Endothelial cell of umbilical vein (primary cell): ENCODE measurements around the gene CTDSPL. TPM values are rescaled to one million over a fixed set of nuclear protein-coding genes. Genes with fewer than 3 reads are reported as not detected.

Experiments used
- BruUV-seq: library from RNA; stranded (reverse); fragments of 400-500 nt; replicated peaks from 2 replicates; lab custom pipeline; 2021; lab: Mats Ljungman, UMichigan
- CTCF ChIA-PET: fragments of 300-600, 350-600 bp; sonication (Branson Sonifier 250); formaldehyde crosslinking; loops from one replicate; lab custom pipeline; 2021; ENCODE audit warnings: antibody characterized with exemption, inconsistent platforms; lab: Charles Lee
- POLR2A ChIA-PET: fragments of 300-600, 350-600 bp; sonication (Branson Sonifier 250); formaldehyde crosslinking; loops from one replicate; lab custom pipeline; 2021; ENCODE audit warnings: antibody characterized with exemption, inconsistent platforms; lab: Charles Lee
- DNase-seq: peaks from one replicate; pipeline ENCODE4 v3.0.0-alpha.2; 2011; ENCODE audit warnings: low read depth, low spot score
- FAIRE-seq: peaks from 2 replicates; lab custom pipeline; 2011; peaks lifted over from hg19 to GRCh38; lab: Jason Lieb, UNC
- H2AFZ ChIP-seq: 2 replicates; pipeline ENCODE4 v1.6.0; 2012; ENCODE audit warnings: low read depth, low read length, control low read depth, inconsistent platforms
- H3K27ac ChIP-seq: 2 replicates; pipeline ENCODE4 v1.5.1; 2011; ENCODE audit warnings: low read depth, mild to moderate bottlenecking, control low read depth, low read length, moderate library complexity; ENCODE audit not compliant: insufficient read depth
- H3K27me3 ChIP-seq, 2 experiments: 2 replicates each; pipeline versions ENCODE4 v1.6.0 to v1.6.1; 2011; ENCODE audit warnings: low read length in 2 of 2, mixed read lengths in 1 of 2; ENCODE audit not compliant: control insufficient read depth in 2 of 2, insufficient read depth in 2 of 2
- H3K36me3 ChIP-seq, 2 experiments: 2 replicates in 1 of 2; 3 replicates in 1 of 2; pipeline ENCODE4 v1.5.1; 2011; ENCODE audit warnings: low read length in 2 of 2, mild to moderate bottlenecking in 1 of 2, moderate library complexity in 1 of 2; ENCODE audit not compliant: control insufficient read depth in 2 of 2, insufficient read depth in 2 of 2; ENCODE audit errors: extremely low read depth in 1 of 2
- H3K4me1 ChIP-seq: 3 replicates; pipeline ENCODE4 v1.5.1; 2011; ENCODE audit warnings: mild to moderate bottlenecking, low read length; ENCODE audit not compliant: control insufficient read depth, insufficient read depth; ENCODE audit errors: extremely low read depth
- H3K4me2 ChIP-seq: 2 replicates; pipeline ENCODE4 v1.6.1; 2011; ENCODE audit warnings: low read length, control low read depth, mixed read lengths; ENCODE audit not compliant: insufficient read depth
- H3K4me3 ChIP-seq, 3 experiments: fragments of 200-600 bp in 1 of 3; sonication (generic), shearing (Covaris generic) in 1 of 3; replicated peaks in 1 of 3; 2 replicates each; pipeline ENCODE4 v1.5.1; 2011 to 2016; ENCODE audit warnings: control low read depth in 3 of 3, low read length in 3 of 3, mild to moderate bottlenecking in 2 of 3, inconsistent platforms in 1 of 3, low read depth in 1 of 3, moderate library complexity in 1 of 3; ENCODE audit not compliant: insufficient read depth in 1 of 3
- H3K79me2 ChIP-seq: 2 replicates; pipeline ENCODE4 v1.6.0; 2012; ENCODE audit warnings: low read length, inconsistent platforms; ENCODE audit not compliant: control insufficient read depth, insufficient read depth
- H3K9ac ChIP-seq: replicated peaks from 2 replicates; pipeline ENCODE3; 2011; ENCODE audit warnings: low read length, control low read depth; ENCODE audit not compliant: insufficient read depth; ENCODE audit errors: extremely low read depth
- H3K9me1 ChIP-seq: replicated peaks from 3 replicates; pipeline ENCODE4 v1.6.0; 2011; ENCODE audit warnings: mild to moderate bottlenecking, low read length; ENCODE audit not compliant: control insufficient read depth, insufficient read depth; ENCODE audit errors: extremely low read depth
- H3K9me3 ChIP-seq: replicated peaks from 2 replicates; pipeline ENCODE4 v1.5.1; 2012; ENCODE audit warnings: low read length, inconsistent platforms; ENCODE audit not compliant: control insufficient read depth, insufficient read depth
- H4K20me1 ChIP-seq: replicated peaks from 2 replicates; pipeline ENCODE3; 2011; ENCODE audit warnings: mild to moderate bottlenecking, low read length; ENCODE audit not compliant: control insufficient read depth, insufficient read depth; ENCODE audit errors: extremely low read depth
- EZH2 ChIP-seq: IDR thresholded peaks from 2 replicates; pipeline ENCODE4 v1.6.1; 2012; ENCODE audit warnings: borderline replicate concordance, low read depth, mild to moderate bottlenecking, moderate library complexity, low read length, inconsistent platforms; ENCODE audit not compliant: severe bottlenecking
- FOS ChIP-seq: IDR thresholded peaks from 2 replicates; pipeline ENCODE4 v1.6.1; 2011; ENCODE audit warnings: mild to moderate bottlenecking, low read length, moderate library complexity, borderline replicate concordance; ENCODE audit not compliant: insufficient read depth
- GATA2 ChIP-seq: IDR thresholded peaks from 2 replicates; pipeline ENCODE4 v1.7.0; 2011; ENCODE audit warnings: low read depth, mild to moderate bottlenecking, moderate library complexity, mixed read lengths, low read length; ENCODE audit not compliant: insufficient read length, insufficient read depth
- JUN ChIP-seq: IDR thresholded peaks from 2 replicates; pipeline ENCODE4 v1.6.1; 2011; ENCODE audit warnings: borderline replicate concordance, low read depth; ENCODE audit not compliant: insufficient read length, insufficient read depth
- MYC ChIP-seq: IDR thresholded peaks from one replicate; pipeline ENCODE4 v1.6.1; 2011; ENCODE audit warnings: mild to moderate bottlenecking, low read depth, low read length
- POLR2A ChIP-seq: IDR thresholded peaks from 2 replicates; pipeline ENCODE4 v1.6.1; 2012; ENCODE audit warnings: low read depth, mild to moderate bottlenecking, control low read depth, low read length
- POLR2AphosphoS5 ChIP-seq: IDR thresholded peaks from 2 replicates; pipeline ENCODE4 v1.6.1; 2012; ENCODE audit warnings: low read depth, mild to moderate bottlenecking, control low read depth, low read length, moderate library complexity; ENCODE audit not compliant: insufficient read depth
- dilution Hi-C: fragments of 300-500 bp; cut with MboI; formaldehyde crosslinking; loops from one replicate; pipeline ENCODE4 v1.15.0; 2019; ENCODE audit warnings: low sequenced_read_pairs; ENCODE audit not compliant: extremely low pct_ligation_motif_present
- intact Hi-C: fragments of 100-400 bp; cut with micrococcal nuclease; formaldehyde crosslinking; loops from one replicate; pipeline ENCODE4 v1.10.0; 2022
- polyA plus RNA-seq, 4 experiments: library from polyadenylated mRNA; depleted of rRNA in 3 of 4; stranded (reverse) in 3 of 4; unstranded in 1 of 4; fragments of >200 nt; gene quantifications; 2 replicates each; pipeline versions ENCODE4 v1.2.1 to v1.2.3, GENCODE V29; 2011 to 2012; ENCODE audit warnings: missing spikeins in 1 of 4
- total RNA-seq: library from RNA; stranded (reverse); gene quantifications from 2 replicates; pipeline ENCODE4 v1.2.3, GENCODE V29; 2021
- TF ChIP-seq, protein P1 (sequence below), 2 donors: IDR thresholded peaks; 1 replicate in 1 of 2; 2 replicates in 1 of 2; pipeline ENCODE4 v1.5.1; 2011; ENCODE audit warnings: low read length in 2 of 2, mild to moderate bottlenecking in 2 of 2, moderate library complexity in 2 of 2, control low read depth in 1 of 2, inconsistent platforms in 1 of 2, low read depth in 1 of 2; ENCODE audit not compliant: insufficient read depth in 1 of 2; ENCODE audit errors: extremely low read depth in 1 of 2
- TF ChIP-seq, protein P2 (sequence below): IDR thresholded peaks from 2 replicates; pipeline ENCODE4 v1.6.1; 2011; ENCODE audit not compliant: insufficient read depth, insufficient read length

The CTDSPL gene
- total and polyA plus RNA-seq, 2 donors (not counting 3 experiments of a cell fraction or from before 2014, with no cell fraction given), result 30.1 to 43.2 TPM

GRCh38 chr3:37867144-37867543 lies 5.5 kb downstream of the CTDSPL start:
- Histone ChIP-seq H4K20me1 (peaks cover 2% of the 10 kb centered on the region), H3K9me3 (no peaks in the 10 kb centered on the region), H3K9me1 (no peaks in the 10 kb centered on the region), H2AFZ (no peak overlapping the region), H3K27me3 (no peaks in the 10 kb centered on the region), H3K9ac (no peak overlapping the region), H3K79me2 (peaks cover 4% of the 10 kb centered on the region), H3K36me3 (no peaks in the 10 kb centered on the region), H3K4me1 (peaks cover 11% of the 10 kb centered on the region), H3K4me3 (no peak overlapping the region), H3K4me2 (no peak overlapping the region), H3K27ac (no peak overlapping the region)
- intact Hi-C loops (no loop called here), dilution Hi-C loops (no loop called here)
- no peak for TF ChIP-seq POLR2A
- no peak for TF ChIP-seq POLR2AphosphoS5
- TF ChIP-seq EZH2, result no peak
- TF ChIP-seq, protein P1, sequence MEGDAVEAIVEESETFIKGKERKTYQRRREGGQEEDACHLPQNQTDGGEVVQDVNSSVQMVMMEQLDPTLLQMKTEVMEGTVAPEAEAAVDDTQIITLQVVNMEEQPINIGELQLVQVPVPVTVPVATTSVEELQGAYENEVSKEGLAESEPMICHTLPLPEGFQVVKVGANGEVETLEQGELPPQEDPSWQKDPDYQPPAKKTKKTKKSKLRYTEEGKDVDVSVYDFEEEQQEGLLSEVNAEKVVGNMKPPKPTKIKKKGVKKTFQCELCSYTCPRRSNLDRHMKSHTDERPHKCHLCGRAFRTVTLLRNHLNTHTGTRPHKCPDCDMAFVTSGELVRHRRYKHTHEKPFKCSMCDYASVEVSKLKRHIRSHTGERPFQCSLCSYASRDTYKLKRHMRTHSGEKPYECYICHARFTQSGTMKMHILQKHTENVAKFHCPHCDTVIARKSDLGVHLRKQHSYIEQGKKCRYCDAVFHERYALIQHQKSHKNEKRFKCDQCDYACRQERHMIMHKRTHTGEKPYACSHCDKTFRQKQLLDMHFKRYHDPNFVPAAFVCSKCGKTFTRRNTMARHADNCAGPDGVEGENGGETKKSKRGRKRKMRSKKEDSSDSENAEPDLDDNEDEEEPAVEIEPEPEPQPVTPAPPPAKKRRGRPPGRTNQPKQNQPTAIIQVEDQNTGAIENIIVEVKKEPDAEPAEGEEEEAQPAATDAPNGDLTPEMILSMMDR (IDR thresholded peaks at IDR 0.05; ENCODE audit: extremely low read depth in 1 of 2, insufficient read depth in 1 of 2, low read depth in 1 of 2, low read length in 2 of 2), result no peak
- TF ChIP-seq FOS, result no peak
- DNase-seq (no peak), FAIRE-seq (no peak)
- ChIA-PET POLR2A (no interaction called here), CTCF (interaction anchor here (0.6 to 2.4 kb wide), 4 partner anchors 8 to 130 kb away, joined by 3 to 16 read pairs (median 4); no protein-coding TSS in a partner anchor)
- no TSS peak for BruUV-seq

DNA sequence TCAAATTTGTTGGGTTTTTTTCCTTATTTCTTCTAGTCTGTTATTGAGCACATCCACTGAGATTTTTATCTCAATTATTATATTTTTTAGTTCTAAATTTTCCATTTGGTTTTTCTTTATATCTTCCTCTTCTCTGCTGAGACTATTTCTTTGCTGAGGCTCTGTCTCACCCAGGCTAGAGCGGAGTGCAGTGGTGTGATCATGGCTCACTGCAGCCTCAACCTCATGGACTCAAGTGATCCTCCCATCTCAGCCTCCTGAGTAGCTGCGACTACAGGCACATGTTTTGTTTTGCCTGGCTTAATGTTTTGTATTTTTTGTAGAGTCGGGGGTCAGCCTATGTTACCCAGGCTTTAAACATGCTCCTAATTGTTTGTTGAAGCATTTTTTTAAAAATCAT lies 10.2 kb downstream of the CTDSPL start:
- peaks cover 5% of the 10 kb centered on the region for H4K20me1 ChIP-seq
- H3K27me3 ChIP-seq, result no peaks in the 10 kb centered on the region
- no peak overlapping the region for H3K4me3 ChIP-seq
- peaks cover 10% of the 10 kb centered on the region for H3K79me2 ChIP-seq
- intact Hi-C loops, result no loop called here
- no TSS peak for BruUV-seq
- DNase-seq, result no peak
- no peak for FAIRE-seq
- no peaks in the 10 kb centered on the region for H3K9me3 ChIP-seq
- CTCF ChIA-PET, result interaction anchor here (1.0 to 2.0 kb wide), 4 partner anchors 8 to 103 kb away, joined by 3 to 7 read pairs (median 3); no protein-coding TSS in a partner anchor
- dilution Hi-C loops, result no loop called here
- no peaks in the 10 kb centered on the region for H3K36me3 ChIP-seq
- H3K4me1 ChIP-seq, result no peaks in the 10 kb centered on the region
- H3K4me2 ChIP-seq, result no peak overlapping the region
- H2AFZ ChIP-seq, result no peak overlapping the region
- H3K9ac ChIP-seq, result no peak overlapping the region
- no peak overlapping the region for H3K27ac ChIP-seq
- POLR2A ChIA-PET, result no interaction called here
- H3K9me1 ChIP-seq, result no peaks in the 10 kb centered on the region
- TF ChIP-seq GATA2, result no peak
- no peak for TF ChIP-seq POLR2A
- no peak for TF ChIP-seq FOS
- TF ChIP-seq POLR2AphosphoS5, result no peak
- no peak for TF ChIP-seq JUN
- no peak for TF ChIP-seq MYC
- TF ChIP-seq, protein P2, sequence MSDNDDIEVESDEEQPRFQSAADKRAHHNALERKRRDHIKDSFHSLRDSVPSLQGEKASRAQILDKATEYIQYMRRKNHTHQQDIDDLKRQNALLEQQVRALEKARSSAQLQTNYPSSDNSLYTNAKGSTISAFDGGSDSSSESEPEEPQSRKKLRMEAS, result no peak
- no peak for TF ChIP-seq EZH2
- TF ChIP-seq, protein P1 (IDR thresholded peaks at IDR 0.05; ENCODE audit: extremely low read depth in 1 of 2, insufficient read depth in 1 of 2, low read depth in 1 of 2, low read length in 2 of 2), result no peak
